Lower lobe of right lung (tissue), 2 donors: ENCODE data around the gene SPAG17. TPM values are rescaled to one million over a fixed set of nuclear protein-coding genes. Genes with fewer than 3 reads are reported as not detected.

Experiments
- ATAC-seq, 2 donors: fragments of 200-7000 bp; cut with Tn5 transposase; one replicate each; pipeline ENCODE4 v1.9.1; 2020 to 2022; ENCODE audit warnings: mild to moderate bottlenecking in 2 of 2, moderate library complexity in 2 of 2
- DNase-seq: peaks from one replicate; pipeline ENCODE4 v3.0.0-alpha.2; 2020
- H3K27ac ChIP-seq: fragments of 200-600 bp; one replicate; pipeline ENCODE4 v1.8.0; 2022
- H3K27me3 ChIP-seq: fragments of 200-600 bp; one replicate; pipeline ENCODE4 v1.8.0; 2022; ENCODE audit warnings: low read depth
- H3K36me3 ChIP-seq: fragments of 200-600 bp; one replicate; pipeline ENCODE4 v1.8.0; 2022; ENCODE audit warnings: mild to moderate bottlenecking
- H3K4me1 ChIP-seq: fragments of 200-600 bp; one replicate; pipeline ENCODE4 v1.8.0; 2022
- H3K4me3 ChIP-seq: fragments of 200-600 bp; one replicate; pipeline ENCODE4 v1.8.0; 2022; ENCODE audit warnings: mild to moderate bottlenecking
- H3K9me3 ChIP-seq: fragments of 200-600 bp; one replicate; pipeline ENCODE4 v1.8.0; 2022
- CTCF ChIP-seq: fragments of 200-600 bp; IDR thresholded peaks from one replicate; pipeline ENCODE4 v1.8.0; 2022; ENCODE audit warnings: antibody characterized with exemption, mild to moderate bottlenecking
- intact Hi-C: fragments of 100-400 bp; cut with DNase I; formaldehyde crosslinking; loops from one replicate; pipeline ENCODE4 v1.11.0; 2022
- long read RNA-seq: library from polyadenylated mRNA; unstranded; transcript quantifications from one replicate; pipeline ENCODE4 v2.0.0, GENCODE V29; 2021
- total RNA-seq: library from RNA; stranded (reverse); fragmentation: NEBNext Ultra II Directional; extraction: Animal tissue kit (Norgen Biotek cat#: 25700); gene quantifications from one replicate; pipeline ENCODE4 v1.2.1, GENCODE V29; 2021
- donor health status: DM: no; HTN: yes; CAD: no; lungs with severe emphysema.

Gene SPAG17
- total RNA-seq = 9.9 TPM
- long read RNA-seq, partial matches to known transcripts = 3 of 6 reads
- long read RNA-seq, other reads (novel, unspliced or antisense) = 3 of 6 reads

- no peak within 1 kb of the TSS for H3K27ac ChIP-seq
- no peaks in the 10 kb centered on the region for H3K36me3 ChIP-seq
- intact Hi-C loops = no loop called here
- DNase-seq = peak; percentile 73
- no peaks in the 10 kb centered on the region for H3K27me3 ChIP-seq
- H3K9me3 ChIP-seq = no peaks in the 10 kb centered on the region
- ATAC-seq = peak; percentile 89 to 90
- no peak for TF ChIP-seq CTCF
- peaks cover 5% of the 10 kb centered on the region for H3K4me1 ChIP-seq
- peak within 1 kb of the TSS; percentile 33 for H3K4me3 ChIP-seq
Measured at GRCh38 chr1:118185084-118185832, at the start of gene SPAG17. SPAG17 (minus strand) TSS chr1:118185228; CDS start chr1:118185157, 71 bp downstream.

DNA sequence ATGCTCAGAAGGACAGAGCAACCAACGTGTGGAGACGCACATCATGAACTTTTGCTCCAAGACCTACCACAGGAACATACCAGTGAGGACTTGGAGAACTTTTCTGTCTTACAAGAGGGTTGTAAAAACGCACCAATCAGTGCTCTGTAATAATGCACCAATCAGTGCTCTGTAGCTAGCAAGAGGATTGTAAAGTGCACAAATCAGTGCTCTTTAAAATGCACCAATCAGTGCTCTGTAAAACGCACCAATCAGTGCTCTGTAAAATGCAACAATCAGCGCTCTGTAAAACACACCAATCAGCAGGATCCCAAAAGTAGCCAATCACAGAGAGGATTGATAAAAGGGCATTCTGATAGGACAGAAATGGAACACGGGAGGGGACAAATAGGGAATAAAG, 40.4 kb upstream of the SPAG17 start:
- TF ChIP-seq CTCF = no peak
- Histone ChIP-seq H3K27me3 (no peaks in the 10 kb centered on the region), H3K36me3 (no peaks in the 10 kb centered on the region), H3K4me3 (no peak overlapping the region), H3K9me3 (no peaks in the 10 kb centered on the region), H3K27ac (no peak overlapping the region), H3K4me1 (no peaks in the 10 kb centered on the region)
- intact Hi-C loops = no loop called here
- DNase-seq (no peak), ATAC-seq (no peak)

DNA sequence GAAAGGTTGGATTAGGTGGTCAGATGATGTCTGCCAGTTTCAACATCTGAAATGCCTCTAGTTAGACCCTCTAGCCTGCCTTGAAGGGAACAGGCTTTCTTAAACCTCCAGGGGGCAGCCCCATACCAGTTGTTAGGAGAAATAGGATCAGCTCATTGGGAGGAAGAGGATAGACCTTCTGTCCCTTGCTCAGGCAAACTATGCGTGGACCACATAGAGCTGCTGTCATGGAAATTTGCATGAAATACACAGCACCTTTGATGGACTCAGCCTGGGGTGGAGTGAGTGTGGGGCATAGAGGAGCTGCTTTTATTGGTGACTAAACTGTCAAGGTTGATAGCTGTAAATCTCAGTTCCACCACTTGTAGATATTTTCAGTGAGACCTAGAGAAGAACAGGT, 38.4 kb upstream of the SPAG17 start:
- peak; percentile 42 for TF ChIP-seq CTCF
- Histone ChIP-seq H3K4me1 (no peaks in the 10 kb centered on the region), H3K27ac (no peak overlapping the region), H3K36me3 (no peaks in the 10 kb centered on the region), H3K9me3 (no peaks in the 10 kb centered on the region), H3K27me3 (no peaks in the 10 kb centered on the region), H3K4me3 (no peak overlapping the region)
- intact Hi-C loops = no loop called here
- ATAC-seq = peak in 1 of 2 donors; percentile 54
- DNase-seq = no peak

GRCh38 chr1:118219438-118219837, 34.4 kb upstream of the SPAG17 start:
- Histone ChIP-seq H3K9me3 (no peaks in the 10 kb centered on the region), H3K27me3 (no peaks in the 10 kb centered on the region), H3K27ac (no peak overlapping the region), H3K36me3 (no peaks in the 10 kb centered on the region), H3K4me1 (no peaks in the 10 kb centered on the region), H3K4me3 (no peak overlapping the region)
- no peak for TF ChIP-seq CTCF
- DNase-seq (no peak), ATAC-seq (no peak)
- intact Hi-C loops = no loop called here

DNA sequence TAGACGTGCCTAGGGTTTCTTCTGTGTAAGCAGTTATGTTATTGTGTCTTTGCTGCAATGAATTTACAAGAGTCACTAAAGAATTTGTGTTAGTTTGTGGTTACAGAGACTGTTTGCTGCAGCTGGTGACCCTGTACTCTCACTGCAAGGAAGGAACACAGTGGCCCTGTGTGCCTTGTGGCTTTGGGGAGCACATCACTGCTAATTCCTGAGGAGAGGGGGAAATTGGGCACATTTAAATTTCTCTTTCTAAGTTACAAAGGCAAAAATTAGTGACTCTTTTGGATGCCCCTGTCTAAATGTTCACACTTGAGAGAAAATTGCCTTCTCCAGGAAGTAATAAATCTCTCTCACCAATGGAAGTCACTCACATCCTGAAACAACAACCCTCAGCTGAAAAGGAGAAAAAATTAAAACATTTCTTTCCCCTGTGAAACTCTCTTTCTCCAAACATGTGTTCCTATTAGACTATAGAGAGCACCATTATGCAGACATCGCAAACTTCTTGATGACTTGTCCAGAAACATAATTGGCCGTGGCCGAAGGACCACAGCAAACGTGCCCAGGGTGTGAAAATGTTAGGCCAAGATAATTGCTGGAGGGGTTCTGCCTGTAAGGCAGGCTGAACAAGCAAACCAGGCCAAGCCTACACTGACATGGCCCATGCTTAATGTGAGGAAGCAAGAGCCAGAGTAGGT, 32.3 kb upstream of the SPAG17 start:
- no peaks in the 10 kb centered on the region for H3K4me1 ChIP-seq
- no peak for DNase-seq
- intact Hi-C loops = no loop called here
- no peak overlapping the region for H3K4me3 ChIP-seq
- no peak for TF ChIP-seq CTCF
- H3K36me3 ChIP-seq = no peaks in the 10 kb centered on the region
- H3K9me3 ChIP-seq = no peaks in the 10 kb centered on the region
- no peak overlapping the region for H3K27ac ChIP-seq
- no peak for ATAC-seq
- H3K27me3 ChIP-seq = no peaks in the 10 kb centered on the region
